Sigmoid colon (tissue), 4 donors: ENCODE results near the gene EHD4.

Experiments
- CTCF ChIP-seq, 4 experiments: fragments of 450-650 bp in 3 of 4; fragments of 200-600 bp in 1 of 4; IDR thresholded peaks; one replicate each; pipeline ENCODE4 v1.5.1; 2016 to 2019; ENCODE audit warnings: antibody characterized with exemption in 4 of 4, mild to moderate bottlenecking in 3 of 4, moderate library complexity in 2 of 4
- POLR2A ChIP-seq, 2 donors: fragments of 450-650 bp; IDR thresholded peaks; one replicate each; pipeline ENCODE4 v1.6.1; 2016; ENCODE audit warnings: antibody characterized with exemption in 2 of 2, mild to moderate bottlenecking in 2 of 2, moderate library complexity in 2 of 2
- POLR2AphosphoS5 ChIP-seq, 4 donors: sonication (generic); formaldehyde crosslinking; IDR thresholded peaks; one replicate each; pipeline ENCODE4 v1.6.1; 2017; ENCODE audit warnings: antibody characterized with exemption in 4 of 4

DNA sequence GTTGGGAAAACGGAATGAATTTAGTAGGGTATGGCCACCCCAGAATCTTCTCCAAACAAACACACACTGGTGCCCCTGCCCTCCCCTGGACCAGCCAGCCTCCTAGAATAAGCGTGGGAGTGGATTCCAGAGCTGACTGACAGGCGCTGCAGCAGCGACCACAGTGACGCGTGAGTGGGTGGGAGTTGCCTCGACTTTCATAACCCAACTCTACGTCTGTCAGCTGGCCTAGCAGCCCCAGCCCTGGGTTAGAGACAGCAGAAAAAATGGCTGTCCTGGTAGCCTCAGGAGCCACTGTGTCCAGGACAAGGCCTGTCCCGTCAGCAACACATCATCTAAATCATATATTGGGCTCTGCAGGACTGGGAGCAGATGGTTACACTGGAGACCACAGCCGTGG is 123.7 kb downstream of the EHD4 start:
- TF ChIP-seq CTCF (IDR thresholded peaks at IDR 0.05) (no peak), POLR2AphosphoS5 (IDR thresholded peaks at IDR 0.05) (no peak), POLR2A (IDR thresholded peaks at IDR 0.05) (no peak)
